NCI-H1930 (cell line): Measurements from ENCODE around the gene CCDC57.
A peak's percentile ranks its signal among the peaks of the same experiment; 100 is the strongest.

Source experiments
- DNase-seq, 2 experiments: peaks; one replicate each; lab custom pipeline; 2025; lab: John Stamatoyannopoulos, UW

The CCDC57 gene

DNA sequence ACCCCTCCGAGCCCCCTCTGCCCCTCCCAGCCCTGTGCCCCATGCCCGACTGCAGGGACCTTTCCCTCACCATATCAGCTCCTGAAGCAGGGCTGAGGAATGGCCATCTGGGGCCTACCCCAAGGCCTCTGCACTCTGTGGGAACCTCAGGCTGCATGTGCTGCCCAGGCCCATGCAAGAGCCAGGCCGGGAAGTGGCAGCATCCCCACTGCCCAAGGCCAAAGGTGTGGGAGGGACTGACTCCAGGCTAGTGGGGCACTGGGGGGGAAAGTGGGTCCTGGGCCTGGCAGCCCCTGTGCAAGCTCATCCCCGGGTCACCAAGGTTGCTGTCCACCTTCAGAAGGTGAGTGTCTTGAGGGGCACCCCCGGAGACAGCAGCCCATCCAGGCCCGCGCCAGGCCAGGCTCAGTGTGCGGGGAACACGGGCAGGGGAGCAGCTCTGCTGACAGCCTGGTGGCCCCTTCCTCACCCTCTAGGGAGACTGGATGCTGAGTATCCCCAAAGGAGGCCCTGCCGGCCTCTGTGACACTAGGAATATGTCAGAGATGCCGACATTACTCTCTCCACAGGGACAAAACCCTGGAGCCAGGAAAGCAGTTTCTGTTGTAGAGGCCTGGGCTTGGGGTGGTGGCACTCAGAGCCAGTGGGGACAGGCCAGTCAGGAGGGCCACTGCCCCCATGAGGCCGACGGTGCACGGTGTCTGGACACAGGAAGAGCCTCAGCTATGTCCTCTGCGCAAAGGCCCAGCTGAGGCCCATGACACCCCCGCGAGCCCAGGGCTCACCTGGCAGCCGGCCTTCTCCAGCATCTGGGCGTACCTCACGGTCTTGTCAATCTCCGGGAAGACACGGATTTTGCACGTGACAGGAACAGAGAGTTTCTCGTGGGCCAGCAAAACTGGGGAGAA, 150.3 kb downstream of the CCDC57 start:
- no peak for DNase-seq

GRCh38 chr17:82061047-82061925, 151.4 kb downstream of the CCDC57 start:
- no peak for DNase-seq

GRCh38 chr17:82060614-82061013, 152.0 kb downstream of the CCDC57 start:
- DNase-seq, result no peak

GRCh38 chr17:82060001-82060380, 152.7 kb downstream of the CCDC57 start:
- DNase-seq, result no peak

- DNase-seq, result no peak
These were observed 153.2 kb downstream of the CCDC57 start for GRCh38 chr17:82059272-82060000.

GRCh38 chr17:82058855-82059249, 153.8 kb downstream of the CCDC57 start:
- no peak for DNase-seq

GRCh38 chr17:82058230-82058854, 154.3 kb downstream of the CCDC57 start:
- DNase-seq, result no peak

GRCh38 chr17:82056729-82057621, 155.7 kb downstream of the CCDC57 start:
- no peak for DNase-seq

DNA sequence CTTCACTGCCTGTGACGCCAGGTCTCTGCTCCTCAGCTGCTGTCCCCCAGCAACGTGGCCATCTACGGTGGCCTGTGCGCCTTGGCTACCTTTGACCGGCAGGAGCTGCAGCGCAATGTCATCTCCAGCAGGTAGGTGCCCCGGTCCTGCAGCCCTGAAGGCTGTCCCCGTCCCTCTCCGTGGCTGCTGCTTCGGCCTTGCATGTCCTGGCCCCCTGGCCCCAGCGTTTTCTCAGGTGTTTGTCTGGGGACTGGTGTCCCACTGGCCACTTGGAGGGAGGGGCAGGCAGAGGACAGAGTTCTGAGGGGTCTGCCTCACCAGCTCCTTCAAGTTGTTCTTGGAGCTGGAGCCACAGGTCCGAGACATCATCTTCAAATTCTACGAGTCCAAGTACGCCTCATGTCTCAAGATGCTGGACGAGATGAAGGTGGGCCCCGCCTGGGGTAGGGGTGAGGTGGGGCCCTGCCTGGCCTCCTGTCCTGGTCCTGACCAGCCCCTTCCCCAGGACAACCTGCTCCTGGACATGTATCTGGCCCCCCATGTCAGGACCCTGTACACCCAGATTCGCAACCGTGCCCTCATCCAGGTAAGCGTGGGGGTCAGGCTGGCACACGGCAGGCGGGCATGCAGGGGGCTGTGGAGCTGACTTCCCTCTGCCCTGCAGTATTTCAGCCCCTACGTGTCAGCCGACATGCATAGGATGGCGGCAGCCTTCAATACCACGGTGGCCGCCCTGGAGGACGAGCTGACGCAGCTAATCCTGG, 156.5 kb downstream of the CCDC57 start:
- DNase-seq, result no peak

DNA sequence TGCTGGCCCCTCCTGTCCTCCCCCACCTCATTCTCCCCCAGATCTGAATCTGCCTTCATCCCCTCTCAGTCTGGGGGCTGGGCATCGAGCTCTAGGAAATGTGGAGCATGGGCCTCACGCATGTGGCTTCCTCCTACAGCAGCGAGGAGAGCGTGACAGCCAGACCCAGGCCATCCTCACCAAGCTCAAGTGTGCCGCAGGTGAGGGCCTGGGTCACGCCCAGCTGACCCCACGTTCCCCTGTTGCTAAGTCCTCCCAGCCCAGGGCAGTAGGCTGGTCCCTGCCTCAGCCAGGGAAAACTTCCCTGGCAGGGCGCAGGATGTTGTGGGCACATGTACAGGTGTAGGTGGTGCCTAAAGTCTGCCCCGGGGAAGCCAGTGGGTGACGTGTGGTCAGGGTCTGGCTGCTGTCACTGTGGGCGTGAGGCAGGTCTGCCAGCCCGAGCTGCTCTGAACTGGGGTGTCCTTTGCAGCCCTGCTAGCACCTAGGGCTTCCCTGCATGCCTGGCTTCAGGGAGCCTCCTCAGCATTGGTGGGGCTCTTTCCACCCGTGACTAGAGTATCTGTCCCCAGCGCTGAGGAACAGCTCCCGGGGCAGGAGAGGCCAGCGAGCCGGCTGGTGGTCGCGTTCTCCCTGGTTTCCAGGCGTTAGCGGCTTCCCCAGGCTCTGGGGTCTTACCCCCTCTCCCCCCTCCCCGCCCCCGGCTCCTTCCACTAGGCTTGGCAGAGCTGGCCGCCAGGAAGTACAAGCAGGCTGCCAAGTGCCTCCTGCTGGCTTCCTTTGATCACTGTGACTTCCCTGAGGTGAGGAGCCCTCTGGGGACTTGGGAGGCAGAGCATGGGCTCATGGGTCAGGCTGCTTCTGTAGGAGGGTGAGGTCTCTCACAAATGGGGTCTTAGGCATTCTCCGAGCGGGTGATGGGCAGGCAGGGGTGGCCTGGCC, 157.3 kb downstream of the CCDC57 start:
- DNase-seq, result no peak

GRCh38 chr17:82054351-82055022, 158.2 kb downstream of the CCDC57 start:
- no peak for DNase-seq

DNA sequence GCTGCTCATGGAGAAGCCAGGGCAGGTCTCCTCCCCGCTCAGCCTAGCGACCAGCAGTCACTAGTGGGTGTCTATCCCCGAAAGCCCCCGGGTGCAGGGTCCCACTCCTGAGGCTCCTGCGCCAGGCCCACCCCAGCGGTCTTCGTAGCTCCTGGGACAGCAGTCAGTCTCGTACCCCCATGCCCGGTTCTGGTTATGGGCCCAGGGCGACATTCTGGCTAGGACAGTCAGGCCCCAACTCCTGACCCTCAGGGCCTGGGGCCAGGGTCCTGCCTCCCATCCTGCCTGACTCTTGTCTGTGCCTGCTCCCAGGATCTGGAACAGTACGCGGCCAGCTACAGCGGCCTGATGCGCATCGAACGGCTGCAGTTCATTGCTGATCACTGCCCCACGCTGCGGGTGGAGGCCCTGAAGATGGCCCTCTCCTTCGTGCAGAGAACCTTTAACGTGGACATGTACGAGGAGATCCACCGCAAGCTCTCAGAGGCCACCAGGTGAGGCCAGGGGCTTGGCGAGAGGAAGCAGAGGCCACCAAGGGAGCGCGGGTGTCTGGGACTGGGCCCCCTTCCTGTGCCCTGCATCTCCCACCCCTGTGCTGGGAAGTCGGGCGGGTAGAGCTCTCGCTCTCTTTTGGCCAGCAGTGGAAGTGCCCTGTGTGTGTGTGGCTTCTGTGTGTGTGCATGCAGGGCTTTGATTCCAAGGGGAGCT, 158.9 kb downstream of the CCDC57 start:
- DNase-seq, result no peak

- DNase-seq, result no peak
These were observed 159.5 kb downstream of the CCDC57 start for GRCh38 chr17:82053130-82053529.

GRCh38 chr17:82052638-82053059, 160.0 kb downstream of the CCDC57 start:
- no peak for DNase-seq

DNA sequence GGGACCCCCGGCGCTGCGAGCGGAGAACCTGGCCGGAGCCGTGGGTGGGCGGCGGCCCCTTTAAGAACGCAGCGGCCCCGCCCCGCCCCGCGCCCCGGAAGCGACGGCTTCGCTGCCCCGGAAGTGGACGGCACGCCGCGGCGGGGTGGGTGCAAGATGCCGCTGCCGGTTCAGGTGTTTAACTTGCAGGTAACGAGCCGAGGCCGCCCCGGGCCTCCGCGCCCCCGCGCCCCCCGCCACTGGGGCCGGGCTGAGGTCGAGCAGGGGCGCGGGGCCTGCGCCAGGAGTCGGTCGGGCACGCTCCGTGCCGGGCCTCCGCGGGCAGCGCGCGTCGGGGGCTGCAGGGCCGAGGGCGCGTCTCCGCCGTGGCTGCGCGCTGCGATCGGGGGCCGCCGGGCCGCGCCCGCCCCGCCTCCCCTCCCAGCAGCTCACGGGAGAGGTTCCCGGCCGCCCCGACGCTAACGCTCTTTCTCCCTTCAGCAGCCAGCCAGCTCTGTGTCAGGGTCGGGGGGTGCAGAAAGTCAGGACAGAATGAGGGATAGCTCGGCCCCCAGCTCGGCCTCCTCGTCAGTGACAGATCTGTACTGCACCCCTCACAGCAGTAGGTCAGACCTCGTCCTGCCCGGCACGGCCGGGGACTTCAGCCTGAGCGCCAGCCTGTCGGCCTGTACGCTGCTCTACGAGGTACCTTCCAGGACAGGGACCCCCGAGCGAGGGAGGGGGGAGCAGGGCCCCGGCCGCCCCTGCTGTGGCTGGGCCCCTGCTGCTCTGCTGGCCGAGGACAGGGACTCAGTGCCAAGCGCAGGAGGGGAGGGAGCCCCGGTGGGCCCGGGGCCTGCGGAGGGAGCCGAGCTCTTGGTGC, 160.6 kb downstream of the CCDC57 start, which contains the start of the genes GPS1 and RFNG:
TSS of gene GPS1 (plus strand) at position 123 of the 862 bp plus-strand sequence. CDS start at position 157, 34 bp downstream.
TSS of gene RFNG (minus strand) at position 36 of the 862 bp plus-strand sequence. CDS start 45 bp downstream, outside the sequence.
- DNase-seq, result peak; percentile 55 to 74
